T-helper 1 cell treated with Interleukin-12 subunit alpha and Interleukin-12 subunit beta and Interleukin-4 antibody, amounts not matched to agents 30 μg/mL and 1 μg/mL, for 36 hours (primary cell): ENCODE measurements around the gene PTPRD.

Source experiments
- H3K27ac Mint-ChIP-seq: one replicate; pipeline ENCODE4 v1.8.0; 2021; ENCODE audit warnings: mild to moderate bottlenecking, mixed read lengths
- H3K27me3 Mint-ChIP-seq: one replicate; pipeline ENCODE4 v1.8.0; 2021; ENCODE audit warnings: low read depth, mixed read lengths
- H3K36me3 Mint-ChIP-seq: one replicate; pipeline ENCODE4 v1.8.0; 2021; ENCODE audit warnings: low read depth, mixed read lengths
- H3K4me1 Mint-ChIP-seq: one replicate; pipeline ENCODE4 v1.8.0; 2021; ENCODE audit warnings: low read depth, mixed read lengths
- H3K4me3 Mint-ChIP-seq: one replicate; pipeline ENCODE4 v1.8.0; 2021; ENCODE audit warnings: mild to moderate bottlenecking, moderate library complexity, mixed read lengths
- H3K9me3 Mint-ChIP-seq: one replicate; pipeline ENCODE4 v1.8.0; 2021; ENCODE audit warnings: mixed read lengths

The PTPRD gene

DNA sequence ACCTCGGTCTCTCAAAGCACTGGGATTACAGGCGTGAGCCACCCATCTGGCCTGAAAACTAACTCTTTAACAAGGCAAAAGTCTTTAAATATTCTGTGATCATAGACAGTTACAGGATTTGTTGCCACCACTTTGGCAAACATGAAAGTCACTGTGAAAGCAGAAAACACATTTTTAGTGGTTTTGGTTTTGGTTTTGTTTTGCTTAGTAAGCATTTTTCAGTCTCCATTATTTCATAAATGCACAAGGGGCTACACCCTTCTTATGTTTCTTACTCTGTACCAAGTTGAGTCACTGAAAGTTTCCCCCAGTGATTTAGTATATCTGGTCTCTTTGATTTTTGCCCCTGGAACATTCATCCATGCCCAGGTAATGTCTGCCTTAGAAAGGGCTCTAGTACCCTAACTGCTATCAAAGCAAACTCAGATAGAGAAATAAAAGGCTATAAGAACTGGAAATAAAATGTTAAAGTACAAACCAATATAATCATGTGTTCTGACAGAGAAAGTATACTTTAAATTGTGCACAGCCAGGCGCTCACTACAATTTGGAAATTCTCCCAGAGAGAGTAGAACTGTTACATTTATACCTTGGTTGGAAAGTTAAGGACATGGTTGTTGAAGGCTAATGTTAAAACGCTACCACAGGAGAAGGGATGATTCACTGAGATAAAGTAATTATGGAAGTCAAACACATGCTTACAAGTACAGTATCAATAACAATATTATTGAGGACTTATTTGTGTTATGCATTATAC, 1790.7 kb downstream of the PTPRD start:
- Mint-ChIP-seq H3K4me1 (peaks cover 7% of the 10 kb centered on the region), H3K27me3 (no peaks in the 10 kb centered on the region), H3K36me3 (no peaks in the 10 kb centered on the region), H3K9me3 (no peaks in the 10 kb centered on the region), H3K27ac (no peak overlapping the region), H3K4me3 (no peak overlapping the region)

DNA sequence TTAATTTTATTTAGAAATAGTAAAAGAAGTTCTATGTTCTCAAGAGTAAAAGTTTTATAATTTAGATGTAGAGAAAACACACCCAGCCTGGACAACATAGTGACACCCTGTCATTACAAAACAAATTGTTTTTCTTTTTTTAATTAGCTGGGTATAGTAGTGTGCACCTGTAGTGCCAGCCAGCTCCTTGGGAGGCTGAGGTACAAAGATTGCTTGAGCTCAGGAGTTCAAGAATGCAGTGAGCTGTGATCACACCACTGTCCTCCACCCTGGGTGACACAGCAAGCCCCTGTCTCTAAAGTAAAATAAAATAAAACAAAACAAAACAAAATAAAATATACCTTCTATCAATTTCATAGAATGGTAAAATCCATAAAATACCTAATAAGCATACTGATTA, 1795.5 kb downstream of the PTPRD start:
- H3K9me3 Mint-ChIP-seq, result no peaks in the 10 kb centered on the region
- no peak overlapping the region for H3K27ac Mint-ChIP-seq
- no peaks in the 10 kb centered on the region for H3K27me3 Mint-ChIP-seq
- H3K4me3 Mint-ChIP-seq, result no peak overlapping the region
- peaks cover 7% of the 10 kb centered on the region for H3K4me1 Mint-ChIP-seq
- no peaks in the 10 kb centered on the region for H3K36me3 Mint-ChIP-seq

DNA sequence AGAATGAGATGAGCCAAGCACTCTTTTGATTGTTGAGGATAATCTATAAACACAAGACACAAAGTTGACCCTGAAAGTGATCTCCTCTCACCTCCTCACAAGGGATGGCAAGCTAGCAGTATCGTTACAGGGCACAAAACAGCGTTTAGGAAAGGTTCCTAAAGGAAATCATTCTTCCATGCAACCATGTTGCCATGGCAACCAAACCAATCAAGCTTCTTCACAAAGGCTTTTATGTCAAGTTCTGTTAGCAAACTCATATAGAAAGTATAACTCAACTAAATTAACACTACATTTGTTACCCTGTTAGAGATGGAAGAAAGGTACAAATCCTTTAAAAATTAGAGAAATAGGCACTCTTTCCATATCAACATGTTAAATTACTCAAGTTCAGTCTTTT, 1796.4 kb downstream of the PTPRD start:
- H3K27me3 Mint-ChIP-seq, result no peaks in the 10 kb centered on the region
- no peak overlapping the region for H3K27ac Mint-ChIP-seq
- no peaks in the 10 kb centered on the region for H3K36me3 Mint-ChIP-seq
- H3K9me3 Mint-ChIP-seq, result no peaks in the 10 kb centered on the region
- no peaks in the 10 kb centered on the region for H3K4me1 Mint-ChIP-seq
- no peak overlapping the region for H3K4me3 Mint-ChIP-seq

DNA sequence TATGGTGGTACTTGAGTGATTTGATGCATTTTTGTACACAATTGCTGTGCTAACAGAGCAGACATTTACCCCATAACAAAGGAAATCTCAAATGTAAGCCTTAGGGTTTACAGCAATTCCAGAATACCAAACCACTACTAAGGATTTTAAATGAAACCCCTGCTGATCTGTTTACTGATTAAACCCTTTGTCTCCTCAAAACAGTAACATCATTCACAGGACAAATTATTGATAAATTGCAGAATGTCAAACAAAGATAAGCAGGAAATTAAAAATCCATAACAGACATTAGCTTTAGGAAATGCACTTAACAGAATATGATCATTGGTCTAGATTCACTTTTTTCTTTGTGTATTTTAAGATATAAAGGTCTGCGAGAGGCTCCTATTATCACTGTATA, 1796.9 kb downstream of the PTPRD start:
- no peak overlapping the region for H3K27ac Mint-ChIP-seq
- H3K4me1 Mint-ChIP-seq, result no peaks in the 10 kb centered on the region
- no peaks in the 10 kb centered on the region for H3K27me3 Mint-ChIP-seq
- H3K4me3 Mint-ChIP-seq, result no peak overlapping the region
- no peaks in the 10 kb centered on the region for H3K36me3 Mint-ChIP-seq
- H3K9me3 Mint-ChIP-seq, result no peaks in the 10 kb centered on the region

DNA sequence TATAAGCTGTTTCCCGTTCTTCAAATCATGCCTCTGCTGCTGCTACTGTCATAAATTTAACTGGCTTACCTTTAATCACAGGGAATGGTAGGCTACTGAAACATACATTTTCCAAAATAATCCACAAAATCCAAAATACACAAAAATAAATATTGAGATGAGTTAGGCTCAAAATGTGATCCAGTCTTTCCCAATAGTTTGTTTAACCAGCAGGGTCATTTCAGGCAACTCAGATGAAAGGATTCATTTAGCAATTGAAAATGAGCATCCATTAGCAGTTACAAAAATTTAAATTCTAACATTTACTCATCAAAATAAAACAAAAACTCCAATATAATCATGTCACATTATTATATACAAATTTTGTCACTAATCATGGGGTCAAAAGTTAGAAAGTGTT, 1797.6 kb downstream of the PTPRD start:
- H3K4me1 Mint-ChIP-seq, result no peaks in the 10 kb centered on the region
- no peaks in the 10 kb centered on the region for H3K36me3 Mint-ChIP-seq
- no peak overlapping the region for H3K27ac Mint-ChIP-seq
- H3K27me3 Mint-ChIP-seq, result no peaks in the 10 kb centered on the region
- H3K9me3 Mint-ChIP-seq, result no peaks in the 10 kb centered on the region
- H3K4me3 Mint-ChIP-seq, result no peak overlapping the region

DNA sequence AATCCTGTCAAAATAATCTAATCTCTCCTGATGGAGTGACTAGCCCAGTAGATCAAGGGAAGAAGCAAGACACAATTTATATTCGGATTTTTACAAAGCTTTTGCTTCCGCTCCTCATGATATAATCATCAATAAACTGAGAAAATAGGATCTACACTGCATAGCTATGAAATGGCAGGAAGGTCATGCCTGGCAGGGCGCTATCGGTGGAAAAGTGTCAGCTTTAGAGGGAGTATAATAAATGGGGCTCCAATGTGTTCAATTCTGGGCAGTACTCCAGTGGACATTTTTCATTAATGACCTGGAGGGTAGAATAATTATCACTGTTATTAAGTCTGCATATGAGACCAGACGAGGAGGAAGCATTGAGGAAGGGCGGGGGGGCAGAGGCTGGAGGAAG, 1799.9 kb downstream of the PTPRD start:
- no peaks in the 10 kb centered on the region for H3K4me1 Mint-ChIP-seq
- H3K27ac Mint-ChIP-seq, result no peak overlapping the region
- no peaks in the 10 kb centered on the region for H3K27me3 Mint-ChIP-seq
- H3K4me3 Mint-ChIP-seq, result no peak overlapping the region
- no peaks in the 10 kb centered on the region for H3K36me3 Mint-ChIP-seq
- H3K9me3 Mint-ChIP-seq, result no peaks in the 10 kb centered on the region

DNA sequence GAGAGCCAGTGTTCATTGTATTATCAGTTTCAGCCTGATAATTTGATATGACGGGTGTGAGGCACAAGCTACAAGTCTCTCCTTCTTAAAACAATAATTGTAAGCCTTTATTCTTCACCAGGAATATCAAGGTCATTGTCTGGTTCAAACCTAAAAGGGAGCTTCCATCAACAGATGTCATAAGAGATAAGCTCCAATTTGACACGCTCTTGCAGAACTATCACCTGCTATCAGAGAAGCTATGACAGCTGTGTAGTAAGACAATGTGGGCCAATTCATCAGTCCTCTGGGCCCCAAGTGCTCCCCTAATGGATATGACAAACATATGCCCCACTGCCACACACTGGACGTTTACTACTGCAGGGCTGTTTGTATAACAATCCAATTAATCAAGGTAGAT, 1803.1 kb downstream of the PTPRD start:
- Mint-ChIP-seq H3K4me3 (no peak overlapping the region), H3K27ac (no peak overlapping the region), H3K27me3 (no peaks in the 10 kb centered on the region), H3K9me3 (no peaks in the 10 kb centered on the region), H3K4me1 (no peaks in the 10 kb centered on the region), H3K36me3 (no peaks in the 10 kb centered on the region)

DNA sequence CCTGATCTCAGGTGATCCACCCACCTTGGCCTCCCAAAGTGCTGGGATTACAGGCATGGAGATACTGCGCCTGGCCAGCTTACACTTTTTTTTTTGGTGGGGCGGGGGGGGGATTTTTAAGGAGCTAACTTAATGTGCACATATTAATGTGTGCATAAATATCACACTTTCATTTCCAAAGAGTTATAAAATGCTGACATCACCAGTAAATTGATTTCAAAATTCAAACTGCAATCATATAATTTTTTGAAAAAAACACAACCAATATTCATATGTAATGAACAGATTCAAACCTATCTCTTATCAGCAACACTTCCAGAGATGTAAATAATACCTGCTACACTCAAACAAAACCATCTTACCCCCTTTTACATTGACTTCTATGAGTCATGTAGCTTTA, 1806.7 kb downstream of the PTPRD start:
- Mint-ChIP-seq H3K4me1 (no peaks in the 10 kb centered on the region), H3K27ac (no peak overlapping the region), H3K27me3 (no peaks in the 10 kb centered on the region), H3K4me3 (no peak overlapping the region), H3K9me3 (no peaks in the 10 kb centered on the region), H3K36me3 (no peaks in the 10 kb centered on the region)

DNA sequence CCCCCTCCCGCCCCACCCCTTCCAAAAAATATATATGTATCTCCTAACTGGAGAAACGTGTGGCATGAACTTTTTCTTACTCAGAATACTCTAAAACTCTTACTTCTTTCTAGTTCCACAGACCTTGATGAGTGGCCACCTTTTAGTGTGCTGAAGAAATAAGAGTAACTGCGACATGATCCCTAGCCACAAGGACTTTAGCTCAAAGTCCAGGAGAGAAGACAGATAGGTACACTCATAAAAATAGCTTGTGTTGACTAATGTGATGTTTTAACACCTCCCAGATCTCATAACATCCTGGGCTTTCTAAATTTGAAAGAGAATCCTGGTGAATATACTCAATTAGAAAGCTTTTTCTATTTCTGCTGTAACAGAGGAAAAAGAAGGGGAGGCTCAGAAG, 1808.2 kb downstream of the PTPRD start:
- Mint-ChIP-seq H3K4me3 (no peak overlapping the region), H3K36me3 (no peaks in the 10 kb centered on the region), H3K4me1 (no peaks in the 10 kb centered on the region), H3K9me3 (no peaks in the 10 kb centered on the region), H3K27ac (no peak overlapping the region), H3K27me3 (no peaks in the 10 kb centered on the region)

DNA sequence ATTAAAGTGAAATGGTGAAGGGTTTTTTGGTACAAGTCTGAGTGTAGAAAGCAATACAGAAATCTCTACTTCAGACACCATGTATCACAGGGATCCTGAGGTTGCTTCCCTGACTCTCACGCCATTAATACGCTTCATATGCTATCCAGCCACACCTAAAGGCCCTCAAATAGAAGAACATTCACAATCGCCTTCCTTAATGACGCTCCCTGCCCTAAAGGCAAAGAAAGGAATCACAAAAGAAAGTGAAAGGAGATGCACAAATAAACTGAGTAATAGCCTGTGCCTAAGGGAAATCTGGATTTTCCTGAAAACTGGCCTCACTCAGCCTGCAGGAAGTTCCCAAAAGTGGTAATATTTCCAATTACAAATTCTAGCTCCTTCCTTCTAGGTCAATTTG, 1810.6 kb downstream of the PTPRD start:
- H3K4me3 Mint-ChIP-seq, result no peak overlapping the region
- no peaks in the 10 kb centered on the region for H3K9me3 Mint-ChIP-seq
- H3K36me3 Mint-ChIP-seq, result no peaks in the 10 kb centered on the region
- no peaks in the 10 kb centered on the region for H3K4me1 Mint-ChIP-seq
- H3K27ac Mint-ChIP-seq, result no peak overlapping the region
- no peaks in the 10 kb centered on the region for H3K27me3 Mint-ChIP-seq

DNA sequence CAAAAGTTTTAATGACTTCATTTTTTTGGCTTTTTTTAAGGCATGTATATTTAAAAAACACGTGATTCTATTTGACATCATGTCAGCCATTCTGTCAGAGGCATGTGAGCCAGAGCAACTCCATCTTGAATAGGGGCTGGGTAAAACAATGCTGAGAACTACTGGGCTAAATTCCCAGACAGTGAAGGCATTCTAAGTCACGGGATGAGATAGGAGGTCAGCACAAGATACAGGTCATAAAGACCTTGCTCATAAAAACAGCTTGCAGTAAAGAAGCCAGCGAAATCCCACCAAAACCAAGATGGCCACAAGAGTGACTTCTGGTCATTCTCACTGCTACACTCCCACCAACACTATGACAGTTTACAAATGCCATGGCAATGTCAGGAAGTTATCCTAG, 1812.6 kb downstream of the PTPRD start:
- H3K4me1 Mint-ChIP-seq, result no peaks in the 10 kb centered on the region
- no peak overlapping the region for H3K27ac Mint-ChIP-seq
- H3K36me3 Mint-ChIP-seq, result no peaks in the 10 kb centered on the region
- H3K4me3 Mint-ChIP-seq, result no peak overlapping the region
- H3K27me3 Mint-ChIP-seq, result no peaks in the 10 kb centered on the region
- H3K9me3 Mint-ChIP-seq, result no peaks in the 10 kb centered on the region

DNA sequence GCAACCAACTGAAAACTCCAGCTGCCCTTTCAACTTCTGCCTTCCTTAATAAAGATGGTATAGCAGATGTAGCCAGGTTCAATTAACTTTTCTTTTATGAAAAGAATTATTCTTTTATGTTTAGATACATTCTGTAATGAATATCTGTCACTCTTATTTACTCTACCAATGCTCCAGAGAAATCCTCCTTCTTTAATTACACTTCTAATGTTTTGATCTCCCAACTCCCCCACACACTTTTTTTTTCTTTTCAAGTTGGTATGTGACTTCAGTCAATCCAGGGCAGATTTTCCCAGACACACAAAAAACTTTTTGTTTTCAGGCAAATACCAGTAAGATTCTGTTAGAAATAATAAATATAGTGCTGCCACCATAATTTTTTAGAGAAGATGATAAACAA, 1813.2 kb downstream of the PTPRD start:
- Mint-ChIP-seq H3K27me3 (no peaks in the 10 kb centered on the region), H3K4me1 (no peaks in the 10 kb centered on the region), H3K9me3 (no peaks in the 10 kb centered on the region), H3K27ac (no peak overlapping the region), H3K36me3 (no peaks in the 10 kb centered on the region), H3K4me3 (no peak overlapping the region)

DNA sequence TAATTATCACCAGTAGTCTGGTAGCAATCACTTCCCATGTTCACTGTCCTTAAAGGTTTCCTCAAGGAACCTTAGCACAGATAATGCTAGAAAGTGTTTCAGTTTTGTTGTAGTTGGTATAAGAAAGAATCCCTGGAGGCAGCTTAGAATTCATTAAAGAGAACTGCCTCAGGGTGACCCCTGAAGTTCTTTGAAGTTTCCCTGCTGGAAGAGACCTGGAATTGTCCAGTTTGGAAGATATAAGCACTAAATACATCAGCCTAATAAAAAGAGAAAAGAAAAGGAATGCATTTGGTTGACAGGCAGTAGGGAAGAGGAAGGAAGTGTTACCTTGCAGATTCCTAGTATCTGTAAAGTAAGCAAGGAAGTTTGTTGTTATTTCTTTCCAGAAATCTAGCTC, 1813.6 kb downstream of the PTPRD start:
- H3K9me3 Mint-ChIP-seq, result no peaks in the 10 kb centered on the region
- H3K4me3 Mint-ChIP-seq, result no peak overlapping the region
- no peaks in the 10 kb centered on the region for H3K36me3 Mint-ChIP-seq
- no peaks in the 10 kb centered on the region for H3K27me3 Mint-ChIP-seq
- H3K4me1 Mint-ChIP-seq, result no peaks in the 10 kb centered on the region
- no peak overlapping the region for H3K27ac Mint-ChIP-seq

DNA sequence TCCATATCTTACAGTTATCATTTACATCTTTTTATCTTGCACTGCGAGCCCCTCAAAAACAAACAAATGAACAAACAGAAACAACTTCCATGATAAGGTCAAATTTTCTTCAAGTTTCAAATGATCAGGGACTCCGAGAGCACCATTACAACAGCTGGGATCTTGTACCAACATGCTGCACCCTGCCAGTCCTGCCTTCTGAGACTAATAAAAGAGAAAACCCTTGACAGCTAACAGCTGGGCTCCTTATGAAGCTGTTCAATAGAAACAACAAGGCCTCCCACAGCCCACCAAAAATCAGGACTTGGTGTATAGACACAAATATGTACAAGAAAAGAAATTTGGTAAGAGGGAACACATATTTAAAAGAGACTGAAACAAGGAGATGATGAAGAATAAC, 1828.0 kb downstream of the PTPRD start:
- Mint-ChIP-seq H3K27me3 (no peaks in the 10 kb centered on the region), H3K4me3 (no peak overlapping the region), H3K36me3 (no peaks in the 10 kb centered on the region), H3K27ac (no peak overlapping the region), H3K4me1 (no peaks in the 10 kb centered on the region), H3K9me3 (no peaks in the 10 kb centered on the region)

DNA sequence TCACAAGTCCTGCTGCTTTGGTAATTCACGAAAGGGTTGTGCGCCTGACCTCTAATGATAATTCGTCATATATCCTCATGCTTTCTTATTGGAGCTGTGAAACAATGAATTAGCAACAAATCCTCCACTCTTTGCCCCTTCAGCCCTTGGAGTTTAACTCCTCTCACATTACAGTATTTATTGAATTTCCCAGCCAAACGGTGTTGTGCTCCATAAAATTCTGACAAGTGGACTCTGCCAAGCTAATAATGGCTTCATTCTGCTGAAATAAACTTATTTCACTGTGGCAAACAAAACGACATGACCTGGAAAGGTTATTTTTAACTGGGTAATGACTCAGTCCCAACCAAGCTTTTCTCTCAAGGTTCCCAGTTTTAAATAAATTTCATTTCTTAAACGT, 1828.9 kb downstream of the PTPRD start:
- no peaks in the 10 kb centered on the region for H3K4me1 Mint-ChIP-seq
- H3K9me3 Mint-ChIP-seq, result no peaks in the 10 kb centered on the region
- H3K36me3 Mint-ChIP-seq, result no peaks in the 10 kb centered on the region
- H3K4me3 Mint-ChIP-seq, result no peak overlapping the region
- H3K27ac Mint-ChIP-seq, result no peak overlapping the region
- no peaks in the 10 kb centered on the region for H3K27me3 Mint-ChIP-seq

DNA sequence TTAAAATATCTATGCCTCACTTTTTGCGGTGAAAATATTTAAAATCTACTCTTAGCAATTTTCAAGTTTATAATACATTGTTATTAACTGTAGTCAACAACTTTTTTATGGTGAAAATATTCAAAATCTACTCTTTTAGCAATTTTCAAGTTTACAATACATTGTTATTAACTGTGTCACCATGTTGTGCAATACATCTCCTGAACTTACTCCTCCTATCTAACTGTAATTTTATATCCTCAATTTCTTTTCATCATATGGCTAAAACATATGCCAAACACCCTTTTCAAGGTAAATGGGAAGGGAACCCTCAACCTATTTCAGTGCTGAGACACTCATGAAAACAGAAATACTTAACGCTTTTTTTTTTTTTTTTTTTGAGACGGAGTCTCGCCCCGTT, 1830.6 kb downstream of the PTPRD start:
- Mint-ChIP-seq H3K4me3 (no peak overlapping the region), H3K27ac (no peak overlapping the region), H3K27me3 (no peaks in the 10 kb centered on the region), H3K4me1 (no peaks in the 10 kb centered on the region), H3K9me3 (no peaks in the 10 kb centered on the region), H3K36me3 (no peaks in the 10 kb centered on the region)
